Neutrophil (primary cell): Measurements from ENCODE around the gene SLC30A1.
A peak's percentile ranks its signal among the peaks of the same experiment; 100 is the strongest.

Experiments
- H3K27ac ChIP-seq: fragments of 200-600 bp; sonication (generic); 2 replicates; pipeline ENCODE4 v1.5.1; 2016; ENCODE audit warnings: mild to moderate bottlenecking, moderate library complexity
- H3K27me3 ChIP-seq: fragments of 200-600 bp; sonication (generic); 2 replicates; pipeline ENCODE4 v1.6.0; 2016; ENCODE audit warnings: mild to moderate bottlenecking
- H3K36me3 ChIP-seq: fragments of 200-600 bp; sonication (generic); 2 replicates; pipeline ENCODE4 v1.5.1; 2017
- H3K4me1 ChIP-seq, 2 experiments: fragments of 200-600 bp in 1 of 2; sonication (generic) in 1 of 2; 1 replicate in 1 of 2; 2 replicates in 1 of 2; pipeline versions ENCODE4 v1.5.1 to v1.6.1; 2013 to 2016; ENCODE audit warnings: low read depth in 1 of 2, low read length in 1 of 2, mild to moderate bottlenecking in 1 of 2, moderate library complexity in 1 of 2; ENCODE audit not compliant: control insufficient read depth in 1 of 2, insufficient read depth in 1 of 2
- H3K4me3 ChIP-seq, 2 experiments: fragments of 200-600 bp in 1 of 2; sonication (generic) in 1 of 2; 1 replicate in 1 of 2; 2 replicates in 1 of 2; pipeline ENCODE4 v1.5.1; 2013 to 2016; ENCODE audit warnings: low read depth in 1 of 2, low read length in 1 of 2, mild to moderate bottlenecking in 1 of 2, moderate library complexity in 1 of 2
- H3K9me3 ChIP-seq: fragments of 200-600 bp; sonication (generic); 2 replicates; pipeline ENCODE4 v1.5.1; 2016
- TF ChIP-seq, protein P1 (sequence below): fragments of 200-600 bp; sonication (generic); IDR thresholded peaks from 2 replicates; pipeline ENCODE4 v1.5.1; 2016; ENCODE audit warnings: antibody characterized with exemption

SLC30A1 gene

DNA sequence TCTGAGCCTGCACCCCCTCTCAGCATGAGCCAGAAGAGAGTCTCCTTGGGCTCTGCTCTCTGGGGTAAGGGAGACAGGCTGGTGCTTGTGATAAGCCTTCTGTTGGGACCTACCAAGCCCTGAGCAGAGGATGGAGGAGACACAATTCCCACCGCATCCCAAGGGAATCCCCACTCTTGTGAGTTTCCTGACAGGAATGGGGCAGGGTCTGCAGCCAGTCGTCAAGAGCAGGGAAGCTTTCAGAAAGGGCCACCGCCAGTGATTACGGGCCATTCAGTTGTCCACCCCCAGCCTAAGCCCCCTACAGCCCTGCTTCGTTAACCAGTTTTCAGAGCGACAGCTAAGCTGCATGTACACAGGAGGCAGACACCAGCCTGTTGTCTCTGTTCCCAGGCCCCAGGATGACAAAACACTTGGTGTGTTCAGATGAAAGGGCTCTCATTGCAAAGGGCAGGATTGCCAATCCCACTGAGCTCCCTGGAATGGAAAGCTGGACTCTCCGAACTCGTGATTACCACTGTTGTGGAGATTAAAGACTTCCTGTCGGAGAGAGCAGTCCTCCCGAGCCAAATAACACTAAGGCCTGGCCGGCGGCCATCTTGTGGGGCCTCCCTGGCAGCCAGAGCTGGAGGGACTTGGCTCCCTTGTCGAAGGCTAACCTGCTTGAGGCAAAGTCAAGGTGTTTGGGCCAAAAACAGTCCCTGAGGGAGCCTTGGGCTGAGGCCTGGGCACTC, 37.4 kb upstream of the SLC30A1 start:
- Histone ChIP-seq H3K4me3 (no peak overlapping the region), H3K27me3 (no peaks in the 10 kb centered on the region)

DNA sequence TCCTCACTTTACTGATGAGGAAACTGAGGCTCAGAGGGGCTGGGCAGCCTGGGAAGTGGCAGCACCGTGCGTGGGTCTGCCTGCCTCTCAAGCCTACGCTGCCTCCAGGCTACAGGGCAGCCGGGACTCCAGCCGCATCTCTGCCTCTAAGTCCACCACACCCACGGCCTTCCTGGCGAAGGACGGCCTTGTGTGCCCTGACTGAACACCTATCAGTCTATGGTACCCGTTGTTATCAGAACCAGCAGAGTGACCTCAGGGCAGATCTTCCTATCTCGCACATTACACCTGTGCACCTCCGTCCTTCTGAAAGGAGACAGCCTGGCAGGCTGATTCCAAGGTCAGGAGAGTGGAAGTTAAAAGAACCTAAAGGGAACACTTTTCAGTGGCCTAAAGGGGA, 35.7 kb upstream of the SLC30A1 start:
- no peak overlapping the region for H3K4me3 ChIP-seq
- TF ChIP-seq, protein P1, sequence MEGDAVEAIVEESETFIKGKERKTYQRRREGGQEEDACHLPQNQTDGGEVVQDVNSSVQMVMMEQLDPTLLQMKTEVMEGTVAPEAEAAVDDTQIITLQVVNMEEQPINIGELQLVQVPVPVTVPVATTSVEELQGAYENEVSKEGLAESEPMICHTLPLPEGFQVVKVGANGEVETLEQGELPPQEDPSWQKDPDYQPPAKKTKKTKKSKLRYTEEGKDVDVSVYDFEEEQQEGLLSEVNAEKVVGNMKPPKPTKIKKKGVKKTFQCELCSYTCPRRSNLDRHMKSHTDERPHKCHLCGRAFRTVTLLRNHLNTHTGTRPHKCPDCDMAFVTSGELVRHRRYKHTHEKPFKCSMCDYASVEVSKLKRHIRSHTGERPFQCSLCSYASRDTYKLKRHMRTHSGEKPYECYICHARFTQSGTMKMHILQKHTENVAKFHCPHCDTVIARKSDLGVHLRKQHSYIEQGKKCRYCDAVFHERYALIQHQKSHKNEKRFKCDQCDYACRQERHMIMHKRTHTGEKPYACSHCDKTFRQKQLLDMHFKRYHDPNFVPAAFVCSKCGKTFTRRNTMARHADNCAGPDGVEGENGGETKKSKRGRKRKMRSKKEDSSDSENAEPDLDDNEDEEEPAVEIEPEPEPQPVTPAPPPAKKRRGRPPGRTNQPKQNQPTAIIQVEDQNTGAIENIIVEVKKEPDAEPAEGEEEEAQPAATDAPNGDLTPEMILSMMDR: no peak
- H3K36me3 ChIP-seq: no peaks in the 10 kb centered on the region
- no peaks in the 10 kb centered on the region for H3K9me3 ChIP-seq
- no peaks in the 10 kb centered on the region for H3K27me3 ChIP-seq
- peaks cover 22 to 29% of the 10 kb centered on the region in 2 experiments for H3K4me1 ChIP-seq
- H3K27ac ChIP-seq: no peak overlapping the region

More for the DNA sequence above, 37.4 kb upstream of the SLC30A1 start:
- Histone ChIP-seq H3K36me3 (no peaks in the 10 kb centered on the region), H3K27ac (no peak overlapping the region), H3K4me1 (peaks cover 22 to 28% of the 10 kb centered on the region in 2 experiments), H3K9me3 (no peaks in the 10 kb centered on the region)
- TF ChIP-seq, protein P1: no peak

DNA sequence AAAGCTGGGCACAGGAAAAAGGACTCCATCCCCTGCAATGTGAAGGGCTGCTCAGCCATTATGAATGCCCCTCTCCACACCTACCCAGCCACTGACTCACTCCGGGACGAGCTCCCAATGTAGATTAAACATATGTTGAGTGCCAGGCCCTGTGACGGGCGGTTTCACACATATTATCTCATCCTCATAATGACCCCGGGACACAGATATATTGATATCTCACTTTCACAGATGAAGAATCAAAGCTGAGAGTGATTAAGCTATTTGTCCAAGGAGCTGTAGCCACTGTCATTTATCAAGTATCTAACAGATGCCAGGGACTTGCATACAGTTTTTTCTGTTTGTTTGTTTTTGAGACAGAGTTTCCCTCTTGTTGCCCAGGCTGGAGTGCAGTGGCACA, 35.0 kb upstream of the SLC30A1 start:
- H3K4me3 ChIP-seq: no peak overlapping the region
- TF ChIP-seq, protein P1: no peak
- H3K27ac ChIP-seq: peak overlapping the region; percentile 79
- no peaks in the 10 kb centered on the region for H3K9me3 ChIP-seq
- H3K36me3 ChIP-seq: no peaks in the 10 kb centered on the region
- no peaks in the 10 kb centered on the region for H3K27me3 ChIP-seq
- H3K4me1 ChIP-seq: peaks cover 22 to 29% of the 10 kb centered on the region in 2 experiments

DNA sequence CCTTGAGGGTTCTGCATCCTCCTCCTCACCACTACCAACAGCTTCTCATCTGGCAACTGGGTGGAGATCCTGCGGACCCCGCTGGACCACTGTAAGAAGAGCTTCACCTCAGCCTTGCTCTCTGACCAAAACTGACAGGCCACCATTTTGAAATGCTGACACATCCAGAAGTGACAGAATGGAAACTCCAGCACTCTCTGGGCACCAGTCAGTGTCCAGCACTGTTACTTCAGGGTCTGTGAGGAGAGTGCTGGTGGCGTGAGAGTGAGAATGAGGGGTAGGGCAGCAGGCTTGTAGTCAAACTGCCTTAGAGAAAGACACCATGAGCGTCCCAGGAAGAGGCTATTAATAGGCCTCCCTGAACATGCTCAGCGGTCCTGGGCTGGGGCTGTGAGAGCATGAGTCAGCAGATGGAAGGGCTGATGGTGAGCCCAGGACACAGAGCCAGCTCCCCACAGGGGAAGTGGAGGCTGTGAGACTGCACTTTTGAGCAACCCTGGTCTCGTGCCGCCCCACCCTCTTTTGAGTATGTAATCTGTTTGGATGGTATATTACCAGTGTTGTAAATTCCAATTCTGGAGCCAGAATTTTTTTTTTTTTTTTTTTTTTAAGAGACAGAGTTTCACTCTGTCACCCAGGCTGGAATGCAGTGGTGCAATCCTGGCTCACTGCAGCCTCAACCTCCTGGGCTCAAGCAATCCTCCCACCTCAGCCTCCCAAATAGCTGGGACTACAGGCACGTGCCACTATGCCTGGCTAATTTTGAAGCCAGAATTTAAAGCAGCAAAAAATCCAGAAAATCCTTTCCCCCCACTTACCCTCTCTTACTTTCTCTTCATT, 34.4 kb upstream of the SLC30A1 start:
- Histone ChIP-seq H3K9me3 (no peaks in the 10 kb centered on the region), H3K27me3 (no peaks in the 10 kb centered on the region), H3K4me3 (no peak overlapping the region), H3K27ac (peak overlapping the region; percentile 79), H3K36me3 (no peaks in the 10 kb centered on the region), H3K4me1 (peaks cover 23 to 31% of the 10 kb centered on the region in 2 experiments)
- TF ChIP-seq, protein P1: no peak

DNA sequence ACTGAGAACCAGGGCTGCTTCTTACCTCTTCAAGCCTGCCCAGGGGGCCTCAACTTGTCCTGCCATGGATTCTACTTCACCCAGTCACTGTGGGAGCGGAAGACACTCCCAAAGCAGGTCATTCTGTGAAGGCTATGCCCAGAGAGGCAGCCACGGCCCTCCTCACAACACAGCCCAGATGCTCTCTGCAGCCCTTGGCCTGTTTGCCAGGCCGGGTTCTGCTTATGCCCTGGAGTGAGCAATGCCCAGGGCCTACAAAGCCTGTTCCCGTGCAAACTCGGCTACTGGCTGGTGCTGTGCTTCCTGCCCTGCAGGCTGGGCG, 33.8 kb upstream of the SLC30A1 start:
- Histone ChIP-seq H3K27me3 (no peaks in the 10 kb centered on the region), H3K36me3 (no peaks in the 10 kb centered on the region), H3K9me3 (no peaks in the 10 kb centered on the region), H3K4me3 (no peak overlapping the region), H3K27ac (peak overlapping the region; percentile 79), H3K4me1 (peaks cover 29 to 37% of the 10 kb centered on the region in 2 experiments)
- TF ChIP-seq, protein P1: no peak
